HT1080 (cell line): ENCODE results near the gene KCNN3. TPM values are rescaled to one million over a fixed set of nuclear protein-coding genes. Genes with fewer than 3 reads are reported as not detected.

Source experiments
- DNase-seq: peaks from one replicate; pipeline ENCODE4 v3.0.0-alpha.2; 2015; ENCODE audit warnings: low read depth
- total RNA-seq: library from RNA; depleted of rRNA; stranded (reverse); fragments of >200 nt; shearing (Covaris generic); gene quantifications from 2 replicates; pipeline ENCODE4 v1.2.3, GENCODE V29; 2014

KCNN3 gene
- total RNA-seq, 1 experiment from 2014 or later: 0.34 TPM

- DNase-seq: no peak
Measured at GRCh38 chr1:154739654-154740053, 130.4 kb downstream of the KCNN3 start.

DNA sequence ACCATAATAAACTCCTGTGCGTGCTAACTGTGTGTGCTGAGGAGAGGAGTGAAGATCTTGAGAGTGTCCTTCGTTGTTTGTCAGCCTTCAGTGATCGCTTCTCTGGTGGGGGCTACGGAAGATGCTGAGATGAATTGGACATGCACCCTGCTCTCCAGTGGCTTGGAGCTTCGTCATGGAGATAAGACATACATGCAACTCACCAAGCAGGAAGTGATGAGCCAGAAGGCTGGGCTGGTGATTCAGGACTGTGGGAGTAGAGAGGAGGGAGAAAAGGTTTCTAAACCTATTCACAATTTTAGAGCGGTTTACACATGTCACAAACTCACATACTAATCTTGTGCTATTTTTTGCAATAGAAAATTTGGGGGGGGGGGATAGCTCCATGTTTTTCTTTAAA lies 133.2 kb downstream of the KCNN3 start:
- peak; percentile 85 for DNase-seq

DNA sequence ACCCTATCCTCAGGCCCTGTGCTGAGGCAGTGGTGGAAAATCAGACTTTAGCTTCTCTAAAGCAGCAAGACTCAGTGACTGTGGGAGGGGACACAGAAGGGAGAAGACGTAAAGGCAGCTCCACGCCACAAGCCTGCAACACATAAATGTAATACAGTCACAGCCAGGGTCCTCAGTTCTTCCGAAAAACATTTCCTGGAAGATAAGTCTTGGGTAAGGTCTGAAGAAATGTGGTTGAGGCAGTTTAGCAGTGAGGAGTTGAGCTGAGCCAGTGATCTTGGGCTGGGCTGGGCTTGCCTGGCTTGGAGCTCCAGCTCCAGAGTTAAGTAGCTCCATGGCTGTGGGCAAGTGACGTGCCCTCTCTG lies 134.3 kb downstream of the KCNN3 start:
- DNase-seq: no peak

DNA sequence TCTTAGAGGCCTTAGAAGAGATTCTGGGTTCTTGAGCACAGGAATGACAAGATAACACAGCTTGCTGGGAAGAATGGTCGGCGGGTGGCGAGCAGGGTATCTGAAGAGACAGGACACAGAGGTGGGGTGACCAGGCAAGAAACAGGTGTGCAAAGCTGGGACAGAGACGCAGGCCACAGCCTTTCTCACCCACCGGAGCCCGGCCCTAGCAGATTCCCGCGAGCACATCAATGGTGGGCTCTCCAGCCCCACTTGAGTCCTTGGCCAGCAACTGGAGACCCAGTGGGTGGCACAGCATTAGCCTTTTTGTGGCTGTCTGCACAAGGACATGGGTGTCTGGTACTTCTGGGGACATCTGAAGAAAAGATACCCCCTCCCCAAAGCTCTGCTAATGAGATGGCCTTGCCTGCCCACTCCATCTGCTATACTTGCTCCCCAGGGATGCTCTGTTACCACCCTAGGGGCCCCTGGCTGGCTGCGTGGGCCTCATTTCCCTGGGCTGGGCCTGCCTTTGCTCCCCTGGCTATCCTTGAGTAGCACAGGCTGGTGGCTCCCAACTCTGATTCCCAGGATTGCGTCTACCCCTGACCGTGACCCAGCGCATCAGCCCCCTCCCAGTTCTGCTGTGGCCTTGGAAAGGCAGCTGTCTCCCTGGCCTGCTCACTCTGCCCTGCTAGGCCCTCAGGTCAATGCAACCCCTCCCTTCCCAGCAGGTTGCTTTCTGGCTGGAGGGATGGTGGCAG lies 134.8 kb downstream of the KCNN3 start:
- DNase-seq: no peak

GRCh38 chr1:154733621-154734020 lies 136.5 kb downstream of the KCNN3 start:
- DNase-seq: peak; percentile 65

DNA sequence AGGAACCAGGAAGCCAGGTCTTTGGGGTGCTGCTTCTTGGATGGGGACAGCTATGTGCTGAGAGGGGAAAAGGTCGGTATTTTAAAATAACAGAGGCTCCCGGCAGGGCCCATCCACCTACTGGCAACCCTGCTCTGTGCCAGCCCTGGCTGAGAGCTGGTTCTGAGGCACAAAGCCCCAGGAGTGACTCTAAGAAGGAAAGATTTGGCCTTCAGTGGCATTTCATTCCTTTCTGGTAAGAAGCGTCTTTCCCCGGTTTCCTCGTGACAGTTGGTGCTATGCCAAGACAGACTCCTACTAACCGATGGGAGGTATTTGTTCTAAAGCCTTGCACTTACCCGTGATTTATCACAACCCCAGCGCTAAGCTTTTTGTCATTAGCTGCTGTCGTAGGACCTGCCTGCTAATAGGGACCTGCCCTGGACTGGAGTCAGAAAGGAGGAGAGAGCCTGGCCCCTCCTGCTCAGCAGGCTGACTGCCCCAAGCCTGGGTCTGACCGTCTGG lies 139.0 kb downstream of the KCNN3 start:
- no peak for DNase-seq

DNA sequence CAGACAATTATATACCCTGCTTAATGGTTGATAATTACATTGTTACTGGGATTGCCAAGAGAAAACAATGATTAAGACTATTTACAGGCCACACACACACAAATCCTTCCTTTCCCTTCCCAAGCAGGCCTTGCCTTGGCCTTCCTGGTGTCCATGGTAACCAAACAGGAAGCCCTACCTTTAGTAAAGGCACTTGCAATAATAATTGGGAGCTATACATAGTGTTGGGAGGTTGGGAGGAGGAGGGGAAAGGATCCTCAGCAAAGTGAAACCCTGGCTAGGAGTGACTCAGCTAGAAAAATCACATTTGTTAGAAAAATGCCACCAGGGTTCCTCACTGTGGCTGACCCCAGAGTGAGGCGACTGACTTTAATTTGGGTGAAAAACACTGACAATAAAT lies 139.8 kb downstream of the KCNN3 start:
- peak; percentile 84 for DNase-seq

DNA sequence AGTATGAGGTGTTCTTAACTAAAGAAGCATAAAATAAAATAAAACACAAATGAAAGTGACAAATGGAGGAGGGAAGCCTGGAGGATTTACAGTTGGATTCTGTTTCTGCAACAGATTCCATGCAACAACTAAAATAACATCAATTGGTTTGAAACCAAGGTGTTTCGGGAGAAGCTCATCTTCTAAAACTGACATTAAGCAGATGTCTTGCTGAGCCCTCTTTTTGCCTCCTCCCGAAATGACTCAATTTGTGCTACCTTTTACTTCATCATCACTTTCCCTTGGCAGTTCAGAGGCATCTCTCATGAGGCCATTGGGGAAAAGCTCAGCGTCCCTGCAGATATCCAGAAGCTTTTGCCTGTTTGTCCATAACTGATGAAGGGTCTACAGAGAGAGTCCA lies 140.5 kb downstream of the KCNN3 start:
- DNase-seq: no peak

- peak; percentile 82 for DNase-seq
Measured at GRCh38 chr1:154729031-154729442, 141.0 kb downstream of the KCNN3 start.

- DNase-seq: no peak
Measured at GRCh38 chr1:154726896-154727753, 143.0 kb downstream of the KCNN3 start.

DNA sequence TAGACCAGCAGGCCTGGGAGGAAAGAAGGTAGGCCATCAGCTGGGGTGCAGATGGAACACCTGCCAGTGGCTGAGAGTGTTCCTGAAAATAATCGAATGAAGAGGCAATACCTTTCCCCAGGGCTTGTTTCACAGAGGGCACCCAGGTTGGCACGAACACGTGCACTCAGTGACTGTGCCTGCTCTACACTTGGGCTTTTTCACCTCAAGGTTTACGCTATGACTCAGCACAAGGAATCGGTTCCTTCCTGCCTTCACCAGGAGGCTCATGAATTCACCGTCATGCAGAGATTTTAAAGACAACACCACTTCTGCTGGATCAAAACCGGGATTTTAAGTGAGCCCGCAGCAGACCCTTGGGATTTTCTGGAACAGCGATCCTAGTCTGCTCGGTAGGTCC lies 143.6 kb downstream of the KCNN3 start:
- peak; percentile 57 for DNase-seq

GRCh38 chr1:154725865-154726264 lies 144.2 kb downstream of the KCNN3 start:
- DNase-seq: no peak

- DNase-seq: no peak
Measured at GRCh38 chr1:154720328-154721297, 149.5 kb downstream of the KCNN3 start.

- DNase-seq: no peak
Measured at GRCh38 chr1:154719586-154720327, 150.3 kb downstream of the KCNN3 start.

DNA sequence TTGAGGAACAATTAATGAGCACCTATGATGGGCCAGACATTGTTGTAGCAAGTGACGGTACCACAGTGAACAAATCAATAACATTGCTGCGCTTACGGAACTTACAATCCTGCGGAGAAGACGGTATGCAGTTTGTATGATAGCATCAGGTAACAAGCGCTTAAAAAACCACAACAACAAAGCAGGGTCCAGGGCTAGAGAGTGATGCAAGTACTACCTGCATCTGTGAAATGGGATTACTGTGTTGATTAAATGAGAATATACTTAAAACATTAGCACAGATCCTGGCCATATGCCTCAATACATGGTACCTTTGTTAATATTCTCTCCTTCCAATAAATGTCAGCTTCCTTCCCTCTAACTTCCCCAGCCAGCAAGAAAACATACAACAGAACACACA lies 151.5 kb downstream of the KCNN3 start:
- DNase-seq: no peak

DNA sequence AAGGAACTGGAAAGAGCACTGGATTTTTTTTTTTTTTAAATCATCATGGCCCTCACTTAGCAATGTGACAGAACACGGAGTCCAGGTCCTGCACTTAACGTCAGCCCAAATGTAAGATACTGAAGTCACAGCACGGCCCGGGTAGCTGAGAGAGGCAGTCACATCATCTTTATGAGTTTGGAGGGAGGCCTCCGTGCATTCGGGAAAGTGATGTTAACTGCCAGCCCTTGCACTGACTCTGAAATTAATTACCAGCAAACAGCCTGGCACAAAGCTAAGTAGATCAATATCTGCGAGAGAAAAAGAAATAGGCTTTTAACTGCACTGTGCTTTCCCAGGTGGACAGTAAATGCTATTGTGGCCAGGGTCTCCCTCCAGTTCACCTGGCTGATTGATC lies 152.6 kb downstream of the KCNN3 start:
- no peak for DNase-seq

GRCh38 chr1:154716614-154717527 lies 153.2 kb downstream of the KCNN3 start:
- no peak for DNase-seq

DNA sequence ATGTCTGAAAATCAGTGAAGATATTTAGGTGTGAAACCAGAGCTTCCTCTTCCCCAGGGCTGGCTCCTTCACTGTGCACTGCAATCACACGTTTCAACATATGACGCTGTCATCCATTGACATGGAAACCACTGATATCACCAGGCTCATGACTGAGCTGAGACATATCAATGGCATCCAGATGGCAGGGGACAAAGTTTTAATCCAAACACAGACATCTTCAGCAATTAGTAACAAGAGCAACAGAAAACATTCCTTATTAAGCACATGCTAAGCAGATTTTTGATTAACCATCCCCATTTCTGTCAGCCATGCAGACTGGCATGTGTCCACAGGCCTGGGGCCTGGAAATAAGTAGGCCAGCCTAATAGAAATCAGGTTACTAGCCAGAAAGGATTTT lies 154.1 kb downstream of the KCNN3 start:
- no peak for DNase-seq

DNA sequence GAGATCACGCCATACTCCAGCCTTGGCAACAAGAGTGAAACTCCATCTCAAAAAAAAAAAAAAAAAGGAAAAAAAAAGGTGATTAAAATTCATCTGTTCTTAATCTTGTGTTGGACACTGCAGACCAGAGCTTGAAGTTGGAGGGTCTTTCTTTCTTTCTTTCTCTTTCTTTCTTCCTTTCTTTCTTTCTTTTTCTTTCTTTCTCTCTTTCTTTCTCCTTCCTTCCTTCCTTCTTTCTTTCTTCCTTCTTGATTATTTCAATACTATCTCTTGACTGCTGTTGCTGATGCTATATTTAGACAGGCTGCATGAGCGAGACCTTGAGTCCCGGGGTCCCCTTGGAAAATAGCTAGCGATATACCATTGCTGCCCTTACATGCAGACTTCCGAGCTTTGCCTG lies 154.7 kb downstream of the KCNN3 start:
- DNase-seq: no peak

DNA sequence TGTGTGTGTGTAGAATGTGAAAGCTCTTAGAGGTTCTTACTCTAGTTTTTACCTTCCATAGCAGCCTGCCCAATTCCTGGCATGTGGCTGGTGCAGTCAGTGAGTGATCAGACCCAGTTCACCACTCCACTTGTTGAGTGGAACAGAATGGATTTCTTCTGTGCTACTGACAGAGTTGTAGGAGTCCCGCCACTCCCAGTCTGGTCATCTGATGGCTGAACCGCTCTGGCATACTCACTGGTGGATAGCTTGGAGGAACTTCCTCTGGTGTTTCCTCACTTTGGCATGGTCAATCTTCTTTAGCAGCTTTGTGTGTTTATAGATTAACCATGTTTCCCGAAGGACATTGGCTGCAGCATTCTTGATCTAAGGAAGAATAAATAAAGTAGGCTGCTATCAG lies 155.4 kb downstream of the KCNN3 start:
- peak; percentile 51 for DNase-seq
